ENCODE data around the gene TACC2.
"Not testable (repeated sequence)": the region's sequence is repeated elsewhere in the genome, so short reads cannot be mapped to it uniquely, and the experiment has no call there.

The TACC2 gene

GRCh38 chr10:121990015-121990677 is 1.2 kb downstream of the TACC2 start:
- no peak for DNase-seq

GRCh38 chr10:121991727-121992126 is 2.8 kb downstream of the TACC2 start:
- DNase-seq: not testable (repeated sequence)

- DNase-seq: no peak
Observed at GRCh38 chr10:121994429-121994941, 5.5 kb downstream of the TACC2 start.

- no peak for DNase-seq
Observed at GRCh38 chr10:121998462-121998861, 9.5 kb downstream of the TACC2 start.

- no peak for DNase-seq
Observed at GRCh38 chr10:121999301-121999700, 10.3 kb downstream of the TACC2 start.

GRCh38 chr10:122001698-122002097 is 12.7 kb downstream of the TACC2 start:
- DNase-seq: no peak

- DNase-seq: no peak
Observed at GRCh38 chr10:122007415-122007814, 18.5 kb downstream of the TACC2 start.

- no peak for DNase-seq
Observed at GRCh38 chr10:122010405-122011050, 21.6 kb downstream of the TACC2 start.

- no peak for DNase-seq
Observed at GRCh38 chr10:122012731-122013130, 23.8 kb downstream of the TACC2 start.

- no peak for DNase-seq
Observed at GRCh38 chr10:122013311-122013780, 24.4 kb downstream of the TACC2 start.

- no peak for DNase-seq
Observed at GRCh38 chr10:122014652-122015248, 25.8 kb downstream of the TACC2 start.

- not testable (repeated sequence) for DNase-seq
Observed at GRCh38 chr10:122017926-122018325, 29.0 kb downstream of the TACC2 start.

GRCh38 chr10:122018491-122018890 is 29.5 kb downstream of the TACC2 start:
- no peak for DNase-seq

GRCh38 chr10:122018951-122019413 is 30.0 kb downstream of the TACC2 start:
- no peak for DNase-seq

- DNase-seq: no peak
Observed at GRCh38 chr10:122019414-122019975, 30.5 kb downstream of the TACC2 start.

- no peak for DNase-seq
Observed at GRCh38 chr10:122020226-122020625, 31.3 kb downstream of the TACC2 start.

- no peak for DNase-seq
Observed at GRCh38 chr10:122021379-122021778, 32.4 kb downstream of the TACC2 start.

- DNase-seq: no peak
Observed at GRCh38 chr10:122021828-122022227, 32.9 kb downstream of the TACC2 start.

- DNase-seq: no peak
Observed at GRCh38 chr10:122022276-122022675, 33.3 kb downstream of the TACC2 start.

- DNase-seq: not testable (repeated sequence)
Observed at GRCh38 chr10:122023257-122023656, 34.3 kb downstream of the TACC2 start.

- no peak for DNase-seq
Observed at GRCh38 chr10:122029499-122030199, 40.7 kb downstream of the TACC2 start.

GRCh38 chr10:122030200-122030552 is 41.2 kb downstream of the TACC2 start:
- DNase-seq: no peak

Measured in stimulated activated CD4-positive, alpha-beta T cell treated with anti-CD3 and anti-CD28 coated beads, Interleukin-1b, Interleukin-23, amount 100 ng/mL, for 48 hours (primary cell).